GM21619 (cell line): Measurements from ENCODE around the gene TEAD1.

ENCODE experiments used
- ATAC-seq: cut with Tn5 transposase; IDR thresholded peaks from one replicate; pipeline ENCODE4 v1.9.1; 2021; ENCODE audit not compliant: unreplicated experiment

The TEAD1 gene

DNA sequence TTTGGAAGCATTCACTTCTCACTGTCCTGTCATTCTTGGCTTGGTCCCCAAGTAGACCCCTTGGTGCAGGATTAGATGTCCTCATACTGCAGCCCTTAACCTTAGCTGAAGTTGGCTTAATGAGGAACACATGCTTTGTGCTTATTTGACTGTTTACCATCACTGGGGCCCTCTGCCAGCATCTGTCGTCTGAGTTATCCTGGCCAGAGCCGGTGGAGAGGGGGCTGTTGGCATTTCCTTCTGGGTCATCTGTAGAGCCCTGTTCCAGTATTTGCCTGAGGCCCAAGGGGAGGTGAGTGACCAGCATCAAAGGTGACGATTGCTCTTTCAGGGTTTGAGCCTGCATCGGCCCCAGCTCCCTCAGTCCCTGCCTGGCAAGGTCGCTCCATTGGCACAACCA, 208.4 kb downstream of the TEAD1 start:
- no peak for ATAC-seq

DNA sequence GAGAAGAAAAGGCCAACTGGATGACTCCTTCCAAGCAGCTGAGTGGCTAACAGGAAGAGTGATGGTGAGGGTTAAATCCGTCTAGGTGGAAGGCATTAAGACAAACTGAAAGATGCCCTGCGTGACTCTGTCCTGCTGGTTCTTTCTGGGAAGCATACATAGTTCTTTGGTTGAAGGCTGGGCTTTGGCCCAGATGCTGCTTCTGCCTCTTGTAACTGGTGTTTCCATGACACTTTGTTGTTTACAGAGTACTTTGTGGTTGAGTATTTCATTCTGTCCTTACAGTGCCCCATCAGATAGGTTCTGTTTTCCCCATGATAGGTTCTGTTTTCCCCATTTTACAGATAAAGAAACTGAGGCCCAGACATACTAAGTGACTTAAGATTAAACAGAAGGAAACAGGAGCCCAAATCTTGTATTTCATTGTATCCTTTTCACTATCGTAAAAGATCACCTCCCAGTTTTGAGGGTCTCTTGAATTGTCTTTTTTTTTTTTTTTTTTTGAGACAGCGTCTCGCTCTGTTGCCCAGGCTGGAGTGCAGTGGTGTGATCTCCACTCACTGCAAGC, 210.6 kb downstream of the TEAD1 start:
- ATAC-seq: no peak

DNA sequence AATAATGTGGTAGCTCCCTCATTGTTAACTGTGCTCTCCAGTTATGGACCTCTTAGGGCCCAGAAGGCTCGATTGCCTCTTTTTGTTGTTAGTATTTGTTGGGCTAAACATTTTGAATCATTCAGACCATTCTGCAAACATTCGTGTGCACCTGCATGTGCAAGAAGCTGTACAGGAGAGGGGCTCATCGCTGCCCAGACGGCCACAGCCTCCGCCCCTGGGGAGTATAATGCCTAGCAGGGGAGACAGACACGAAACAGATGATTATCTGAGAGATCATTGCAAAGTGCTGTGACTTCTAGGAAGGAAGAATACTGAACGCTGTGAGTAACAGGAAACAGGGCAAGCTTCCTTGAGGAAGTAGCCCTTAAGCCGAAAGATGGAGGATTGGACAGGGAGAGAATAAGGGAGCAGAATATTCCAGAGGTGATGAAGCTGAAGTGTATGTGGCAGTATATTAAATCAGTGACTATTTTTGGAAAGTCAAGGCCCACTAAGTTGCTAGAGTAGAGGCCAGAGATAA, 211.6 kb downstream of the TEAD1 start:
- no peak for ATAC-seq

DNA sequence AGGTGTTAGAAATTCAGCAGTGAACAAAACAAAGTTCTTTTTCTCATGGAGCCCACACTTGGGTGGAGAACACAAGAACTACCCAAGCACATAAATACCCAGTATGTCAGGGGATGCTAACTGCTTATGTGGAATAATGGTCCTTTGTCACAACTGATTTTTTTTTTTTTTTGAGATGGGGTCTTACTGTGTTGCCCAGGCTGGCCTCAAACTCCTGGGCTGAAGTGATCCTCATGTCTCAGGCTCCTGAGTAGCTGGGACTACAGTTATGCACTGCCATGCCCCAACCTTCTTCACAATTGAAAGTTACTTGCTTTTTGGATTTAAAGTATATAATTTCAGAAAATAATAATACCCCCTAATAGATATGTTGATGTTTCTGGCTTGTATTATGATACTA, 212.3 kb downstream of the TEAD1 start:
- ATAC-seq: no peak

DNA sequence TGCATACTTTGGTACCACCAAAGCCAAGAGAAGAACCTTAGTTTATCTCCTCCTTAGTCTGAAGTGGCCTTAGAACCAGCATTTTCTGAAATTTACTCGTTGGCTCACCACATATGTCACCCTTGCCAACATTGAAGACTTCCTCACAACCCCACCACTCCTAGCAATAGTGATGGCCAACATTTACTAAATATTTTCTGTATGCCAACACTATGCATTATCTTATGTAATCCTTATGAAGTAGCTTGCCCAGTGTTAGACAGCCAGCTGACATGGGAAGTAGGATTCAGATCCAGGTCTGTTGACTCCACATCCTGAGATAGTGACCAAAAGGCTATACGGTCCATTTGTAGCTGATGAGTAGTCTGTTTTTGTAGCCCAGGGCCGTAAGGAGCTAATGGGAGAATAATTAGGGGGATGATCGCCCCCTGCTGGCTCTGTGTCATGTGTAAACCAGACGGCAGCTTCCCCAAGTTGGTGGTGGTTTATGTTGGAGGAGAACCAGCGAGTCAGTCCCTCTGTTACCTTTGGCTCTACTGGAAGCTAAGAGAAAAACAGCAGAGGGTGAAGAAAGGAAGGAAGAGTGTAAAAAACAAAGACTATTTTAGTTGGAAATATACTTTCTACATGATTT, 214.4 kb downstream of the TEAD1 start:
- peak; percentile 75 for ATAC-seq

DNA sequence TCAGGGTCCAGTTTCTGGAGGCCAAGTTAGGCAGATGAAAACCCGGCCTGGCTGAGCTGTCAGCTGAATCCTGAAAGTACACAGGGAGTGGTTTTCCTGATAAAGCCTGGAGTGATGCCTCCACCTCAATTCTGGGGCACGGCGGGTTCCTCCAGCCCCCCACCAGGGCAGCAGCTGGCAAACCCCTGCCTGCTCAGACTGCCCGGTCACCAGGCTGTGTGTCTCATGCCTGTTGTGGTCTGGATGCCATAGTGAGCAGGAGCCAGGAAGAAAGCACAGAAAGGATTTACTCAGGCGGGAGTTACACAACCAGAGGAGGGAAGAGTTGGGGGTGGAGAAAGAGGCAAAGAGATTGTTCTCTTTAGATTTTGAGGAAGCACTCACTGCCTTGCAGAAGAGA, 215.0 kb downstream of the TEAD1 start:
- no peak for ATAC-seq

DNA sequence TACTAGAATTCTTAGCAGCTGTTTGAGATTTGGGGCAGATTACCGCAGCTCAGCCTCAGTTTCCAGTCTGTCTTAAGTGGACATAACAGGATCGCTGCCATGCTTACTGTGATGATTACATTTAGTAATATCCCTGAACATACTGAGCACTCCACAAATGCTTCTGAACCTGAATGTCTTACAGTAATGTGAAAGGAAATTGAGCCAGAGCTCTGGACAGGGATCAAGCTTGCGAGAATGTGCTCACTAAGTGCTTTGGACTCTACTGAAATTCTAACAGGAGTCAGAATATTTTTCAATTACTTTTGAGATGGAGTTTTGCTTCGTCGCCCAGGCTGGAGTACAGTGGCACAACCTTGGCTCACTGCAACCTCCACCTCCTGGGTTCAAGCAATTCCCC, 216.3 kb downstream of the TEAD1 start:
- ATAC-seq: no peak

DNA sequence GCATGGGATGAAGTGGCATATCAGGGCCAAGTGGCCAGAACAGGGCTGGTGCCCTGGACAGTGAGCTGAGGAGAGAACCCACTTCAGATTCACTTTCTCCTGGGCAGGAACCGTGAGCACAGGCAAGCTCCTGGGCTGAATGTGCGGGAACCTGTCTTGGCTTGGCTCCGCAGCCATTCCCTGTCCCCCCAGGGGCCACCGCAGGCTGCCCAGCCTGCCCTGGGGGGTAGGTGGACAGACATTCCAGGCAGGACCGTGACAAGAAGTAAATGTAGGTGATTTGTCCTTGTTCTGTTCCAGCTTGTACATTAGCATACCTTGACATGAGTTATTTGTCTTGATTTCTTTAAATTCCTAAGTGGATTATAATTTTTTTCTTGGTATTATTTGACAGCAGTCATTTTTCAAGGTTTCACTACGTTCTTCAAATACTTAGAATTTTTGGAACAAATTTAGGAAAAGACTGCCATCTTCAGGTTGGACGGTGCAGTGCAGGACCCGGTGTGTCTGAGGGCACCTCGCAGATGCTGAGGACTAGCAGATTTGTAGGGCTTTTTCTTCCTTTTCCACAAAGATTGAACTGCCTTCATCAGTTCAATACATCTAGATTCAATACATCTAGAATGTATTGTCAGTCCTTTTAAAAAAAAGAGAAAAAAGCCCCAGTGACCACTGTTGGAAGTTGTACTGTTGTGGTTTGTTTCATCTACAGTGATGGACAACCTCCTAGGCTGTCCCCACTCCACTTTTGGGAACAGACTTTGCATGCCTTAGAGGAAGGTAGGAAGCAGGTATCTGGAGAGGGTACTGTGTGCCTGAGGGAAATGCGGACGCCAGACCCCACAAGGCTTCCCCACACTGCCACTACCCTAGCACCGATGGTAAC, 219.8 kb downstream of the TEAD1 start:
- ATAC-seq: no peak

DNA sequence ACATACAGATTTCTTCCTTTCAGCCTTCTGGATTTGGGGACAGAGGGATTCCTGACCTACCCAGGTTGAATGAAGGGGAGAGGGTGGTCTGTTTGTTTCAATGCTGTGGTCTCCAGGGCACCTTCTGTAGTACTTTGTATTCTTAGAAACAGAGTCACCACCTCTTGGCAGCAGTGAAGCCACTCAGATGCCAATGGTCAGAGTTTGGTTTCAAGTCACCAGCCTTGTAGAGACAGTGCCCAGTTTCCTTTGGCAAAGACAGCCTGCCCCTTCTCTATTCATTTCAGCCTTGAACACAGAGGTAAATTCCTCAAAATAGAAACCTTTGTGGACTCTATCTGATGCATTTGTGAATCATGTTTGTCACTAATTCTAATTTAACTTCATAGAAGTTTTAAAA, 223.2 kb downstream of the TEAD1 start:
- ATAC-seq: no peak

DNA sequence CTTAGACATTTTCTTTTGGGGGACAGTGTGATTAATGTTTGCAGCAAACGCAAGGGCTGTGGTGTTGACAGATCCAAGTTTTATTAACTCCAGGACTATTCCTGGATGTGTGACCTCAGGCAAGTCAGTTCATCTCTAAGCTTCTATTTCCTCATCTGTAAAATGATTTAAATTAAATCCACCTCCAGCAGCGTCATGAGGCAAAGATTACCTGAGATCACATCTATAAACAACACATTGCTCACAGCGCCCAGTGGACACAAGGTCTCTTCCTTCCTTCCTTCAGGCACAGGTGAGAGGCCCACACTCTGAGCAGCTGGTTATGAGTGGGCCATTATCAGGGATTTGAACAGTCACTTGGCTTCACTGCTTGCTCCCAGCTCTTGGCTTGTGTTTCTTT, 223.6 kb downstream of the TEAD1 start:
- no peak for ATAC-seq

DNA sequence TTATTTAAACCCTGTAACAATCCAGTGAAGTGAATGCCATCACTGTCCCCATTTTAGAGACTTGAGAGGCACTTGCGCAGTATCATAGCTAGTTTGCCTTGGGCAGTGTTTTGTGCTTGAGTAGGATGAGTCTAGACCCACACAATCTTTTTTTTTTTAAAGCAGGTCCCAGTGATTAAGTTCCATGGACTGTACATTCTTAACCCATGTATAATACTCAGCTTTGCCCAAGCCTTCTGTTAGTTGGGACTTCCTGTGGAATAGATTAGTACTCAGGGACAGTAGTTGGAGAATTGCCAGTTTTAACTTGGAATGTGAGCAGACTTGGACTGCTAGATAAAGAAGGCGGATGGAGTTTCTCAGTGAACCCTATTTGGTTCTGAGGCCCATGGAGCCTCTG, 226.3 kb downstream of the TEAD1 start:
- no peak for ATAC-seq

DNA sequence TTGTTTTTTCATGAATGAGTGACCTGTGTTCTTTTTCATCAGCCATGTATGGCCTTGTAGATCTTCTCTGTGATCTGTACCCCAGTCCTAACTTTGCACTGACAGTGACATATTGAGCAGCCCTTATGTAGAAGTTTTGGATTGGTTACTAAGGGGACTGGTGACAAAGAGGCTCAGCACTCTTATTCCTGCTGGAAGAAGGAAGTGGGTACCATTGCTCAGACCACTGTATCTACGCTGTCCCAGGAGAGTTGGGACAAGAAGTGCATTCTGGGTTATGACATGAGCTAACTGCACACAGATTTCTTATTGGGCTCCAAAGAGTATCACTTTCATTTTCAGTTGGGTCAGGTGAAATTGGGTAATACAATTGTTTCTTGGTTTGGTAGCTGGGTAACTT, 227.1 kb downstream of the TEAD1 start:
- peak; percentile 51 for ATAC-seq

DNA sequence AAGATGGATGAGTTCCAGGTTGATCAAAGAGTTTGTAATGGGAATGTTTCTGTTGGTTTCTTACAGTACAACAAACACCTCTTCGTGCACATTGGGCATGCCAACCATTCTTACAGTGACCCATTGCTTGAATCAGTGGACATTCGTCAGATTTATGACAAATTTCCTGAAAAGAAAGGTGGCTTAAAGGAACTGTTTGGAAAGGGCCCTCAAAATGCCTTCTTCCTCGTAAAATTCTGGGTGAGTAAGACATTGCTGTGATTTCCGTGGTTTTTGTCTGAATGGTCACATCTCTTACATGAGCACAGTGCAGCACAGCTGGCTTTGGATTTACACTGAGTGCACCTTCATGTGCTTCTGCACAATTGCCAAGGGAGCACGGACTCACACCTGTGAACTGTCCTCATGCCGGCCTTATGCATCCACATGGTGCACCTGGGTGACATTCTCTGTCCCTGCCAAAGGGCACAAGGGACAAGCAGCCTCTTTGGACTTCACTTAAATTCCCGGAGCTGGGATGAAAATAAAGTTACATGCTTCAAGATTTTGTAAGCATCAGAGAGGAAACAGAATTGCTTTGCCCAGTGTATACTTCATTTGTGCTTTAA, 227.8 kb downstream of the TEAD1 start:
- no peak for ATAC-seq

DNA sequence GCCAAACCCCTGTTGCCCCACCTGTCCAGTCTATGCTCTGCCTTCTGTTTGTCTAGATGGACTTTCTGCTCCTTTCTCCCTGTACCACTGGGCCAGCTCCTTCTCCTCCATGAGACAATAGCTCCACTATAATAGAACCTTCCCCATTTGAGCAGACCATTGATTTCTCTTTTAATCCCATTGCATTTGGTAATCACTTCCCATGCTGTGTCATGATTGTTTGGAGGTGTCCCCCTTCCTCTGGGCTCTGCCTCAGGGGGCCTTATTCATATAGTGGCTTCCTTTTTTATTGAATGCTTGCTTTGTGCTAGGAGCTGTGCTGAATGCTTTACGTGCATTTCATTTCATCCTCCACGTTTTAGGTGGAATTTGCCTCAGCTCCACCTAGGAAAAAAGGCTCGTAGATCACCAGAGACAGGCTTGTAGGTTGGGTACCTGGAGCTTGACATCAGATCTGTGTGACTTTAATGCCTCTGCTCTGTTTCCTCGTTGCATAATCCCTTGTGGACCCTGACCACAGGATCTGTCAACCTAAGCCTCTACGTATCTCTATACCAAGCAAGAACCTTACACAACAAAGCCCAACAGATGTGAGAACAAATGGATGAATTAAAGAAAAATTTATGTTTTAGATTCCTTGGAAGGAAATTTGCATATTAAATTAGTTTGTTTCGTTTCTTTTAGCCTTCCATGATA, 228.7 kb downstream of the TEAD1 start:
- ATAC-seq: no peak

DNA sequence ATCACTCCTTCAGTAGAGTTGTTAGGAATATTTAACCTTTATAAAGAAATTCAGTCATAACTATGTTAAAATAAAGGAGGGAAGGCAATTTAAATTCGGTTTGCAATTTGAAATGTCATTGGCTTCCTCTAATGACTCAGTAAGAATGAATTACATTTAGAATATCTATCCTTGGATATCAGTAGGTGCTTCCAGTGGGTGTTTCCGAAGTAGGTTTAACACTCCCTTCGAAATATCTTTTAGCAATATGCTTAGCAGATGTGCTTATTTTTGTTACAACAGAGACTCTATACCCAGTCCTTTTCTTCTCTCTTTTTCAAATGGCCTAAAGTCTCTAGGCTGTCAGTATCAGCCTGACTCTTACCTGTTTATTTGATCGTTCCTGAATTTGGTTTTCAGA, 231.2 kb downstream of the TEAD1 start:
- ATAC-seq: no peak

DNA sequence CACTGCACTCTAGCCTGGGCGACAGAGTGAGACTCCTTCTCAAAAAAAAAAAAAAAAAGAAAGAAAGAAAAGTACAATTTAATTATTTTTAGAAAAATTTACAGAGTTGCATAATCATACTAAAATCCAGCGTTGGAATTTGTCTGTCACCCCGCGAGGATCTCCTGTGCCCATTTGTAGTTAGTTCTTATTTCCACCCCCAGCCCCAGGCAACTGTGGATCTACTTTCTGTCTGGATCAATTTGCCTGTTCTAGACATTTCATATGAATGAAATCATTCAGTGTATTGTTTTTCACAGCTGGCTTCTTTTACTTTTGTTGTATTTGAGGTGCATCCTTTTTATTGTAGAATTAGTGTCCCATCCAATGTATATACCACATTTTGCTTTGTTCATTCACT, 232.3 kb downstream of the TEAD1 start:
- no peak for ATAC-seq

DNA sequence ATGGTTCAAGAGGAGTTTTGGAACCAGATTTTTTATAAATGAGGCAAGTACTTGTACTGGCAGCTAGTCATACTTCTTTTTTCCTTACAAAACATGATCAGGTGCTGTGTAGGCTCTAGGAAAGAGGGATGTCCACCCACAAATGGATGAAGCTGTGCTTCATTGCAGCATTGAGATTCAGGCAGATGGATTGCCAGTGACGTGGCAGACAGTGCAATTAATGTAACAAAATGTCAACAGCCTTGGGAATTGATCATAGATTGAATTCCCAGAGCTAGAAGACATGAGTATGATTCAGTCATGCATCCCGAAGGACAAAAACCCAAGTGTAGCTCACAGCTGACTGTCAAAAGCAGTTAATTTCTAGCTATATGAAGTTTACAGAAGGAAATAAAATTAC, 235.7 kb downstream of the TEAD1 start:
- ATAC-seq: no peak

DNA sequence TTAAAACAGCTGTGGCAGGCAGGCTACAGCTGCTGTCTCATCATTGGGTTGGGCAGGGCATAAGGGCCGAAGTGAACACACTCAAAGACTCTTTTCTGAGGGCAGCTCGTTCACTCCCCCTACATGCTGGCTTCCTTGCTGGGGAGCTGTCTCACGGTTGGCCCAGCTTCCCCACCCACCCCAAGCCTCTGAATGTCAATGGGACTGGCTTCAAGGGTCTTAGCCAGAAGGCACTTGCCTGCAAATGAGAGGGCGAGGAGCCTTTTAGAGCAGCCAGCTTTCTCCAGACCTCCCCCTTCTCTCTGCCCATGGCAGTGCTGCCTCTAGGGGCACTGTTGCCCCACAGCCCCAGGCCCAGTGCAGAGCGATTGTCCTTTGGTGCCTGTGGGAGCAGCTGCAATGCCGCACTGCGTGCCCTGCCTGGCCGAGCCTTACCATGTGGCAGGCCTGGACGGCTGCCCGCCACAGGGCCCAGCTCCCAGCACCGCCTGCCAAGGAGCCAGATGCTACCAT, 240.2 kb downstream of the TEAD1 start:
- ATAC-seq: no peak

DNA sequence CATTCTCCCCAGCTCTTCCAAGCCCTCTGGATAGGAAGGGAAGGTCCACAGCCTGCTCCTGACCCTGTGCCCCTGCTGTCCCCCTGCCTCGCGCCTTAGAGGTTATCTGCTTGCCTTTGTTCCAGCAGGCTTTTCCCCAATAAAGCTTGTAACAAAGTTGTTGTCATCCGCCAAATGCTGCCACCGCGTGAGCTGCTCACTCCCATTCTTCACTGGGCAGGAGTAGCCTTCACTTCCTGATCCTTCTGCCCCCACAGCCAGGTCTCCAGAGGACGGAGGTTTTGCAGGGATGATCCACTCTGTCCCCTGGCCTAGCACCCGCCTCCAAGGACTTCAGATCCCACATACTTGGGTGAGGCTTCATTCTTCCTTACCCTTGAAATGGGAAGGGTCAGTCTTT, 240.9 kb downstream of the TEAD1 start:
- no peak for ATAC-seq

DNA sequence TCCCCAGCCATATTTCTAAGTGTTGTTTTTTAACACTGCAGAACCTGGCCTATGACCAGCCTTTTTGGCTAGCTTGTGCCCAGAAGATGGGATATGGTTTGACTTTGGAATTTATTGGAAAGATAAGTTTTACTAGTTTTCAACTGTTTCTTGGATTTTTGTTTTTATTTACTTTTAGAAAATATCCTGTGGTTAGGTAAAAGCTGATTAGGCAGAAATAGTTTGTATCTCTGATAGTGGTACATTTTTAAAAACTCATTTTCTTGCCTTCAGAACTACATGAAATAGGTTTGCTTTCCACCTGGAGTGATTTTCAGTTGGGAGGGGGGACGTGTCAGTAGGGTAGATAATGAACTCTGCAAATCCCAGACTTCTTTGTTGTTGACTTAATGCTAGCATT, 243.6 kb downstream of the TEAD1 start:
- ATAC-seq: no peak

DNA sequence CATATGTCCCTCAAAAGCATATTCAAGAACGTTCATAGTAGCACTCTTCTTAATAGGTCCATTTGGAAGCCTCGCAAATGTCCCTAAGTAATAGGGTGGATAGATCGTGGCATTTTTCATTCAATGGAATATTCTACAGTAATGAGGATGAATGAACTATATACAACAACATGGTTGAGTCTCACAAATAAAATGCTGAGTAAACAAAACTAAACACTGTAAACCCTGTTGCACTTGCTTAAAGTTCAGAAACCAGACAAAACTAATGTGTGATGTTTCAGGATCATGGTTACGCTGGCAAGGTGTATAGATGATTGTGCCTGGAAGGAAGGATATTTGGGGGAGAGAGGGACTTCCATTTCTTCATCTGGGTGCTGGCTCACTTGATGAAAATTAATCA, 244.4 kb downstream of the TEAD1 start:
- no peak for ATAC-seq
